Measurements from ENCODE around the gene SPTLC2. TPM values are rescaled to one million over a fixed set of nuclear protein-coding genes. Genes with fewer than 3 reads are reported as not detected.
A peak's percentile ranks its signal among the peaks of the same experiment; 100 is the strongest.
"Not testable (repeated sequence)": the region's sequence is repeated elsewhere in the genome, so short reads cannot be mapped to it uniquely, and the experiment has no call there.

SPTLC2 gene
- polyA plus RNA-seq, 12 donors = 16.9 to 32.0 (median 20.9) TPM; not detected in 1

DNA sequence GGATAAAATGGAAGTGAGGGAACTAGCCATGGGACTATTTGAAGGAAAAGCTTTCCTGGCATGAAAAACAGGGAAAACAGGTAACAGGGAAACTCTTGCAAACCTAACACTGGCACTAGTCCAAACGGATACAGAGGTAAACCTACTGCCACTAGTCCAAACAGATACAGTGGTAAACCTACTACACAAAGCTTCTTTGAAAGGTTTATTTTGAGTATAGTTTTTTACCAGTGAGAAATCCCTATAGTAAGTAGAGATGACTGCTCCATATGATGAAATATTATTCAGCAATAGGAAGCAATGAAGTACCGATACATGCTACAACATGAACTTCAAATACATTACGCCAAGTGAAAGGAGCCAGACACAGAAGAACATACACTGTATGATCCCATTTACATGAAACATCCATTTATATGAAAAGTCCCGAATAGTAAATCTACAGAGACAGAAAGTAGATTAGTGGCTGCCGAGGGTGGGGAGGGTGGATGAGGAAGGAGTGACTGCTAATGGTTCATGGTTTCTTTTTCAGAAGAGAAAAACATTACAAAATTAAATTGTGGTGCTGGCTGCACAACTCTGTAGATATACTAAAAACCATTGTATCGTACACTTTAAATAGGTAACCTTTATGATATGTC lies 25.5 kb downstream of the SPTLC2 start:
- no peak for DNase-seq

DNA sequence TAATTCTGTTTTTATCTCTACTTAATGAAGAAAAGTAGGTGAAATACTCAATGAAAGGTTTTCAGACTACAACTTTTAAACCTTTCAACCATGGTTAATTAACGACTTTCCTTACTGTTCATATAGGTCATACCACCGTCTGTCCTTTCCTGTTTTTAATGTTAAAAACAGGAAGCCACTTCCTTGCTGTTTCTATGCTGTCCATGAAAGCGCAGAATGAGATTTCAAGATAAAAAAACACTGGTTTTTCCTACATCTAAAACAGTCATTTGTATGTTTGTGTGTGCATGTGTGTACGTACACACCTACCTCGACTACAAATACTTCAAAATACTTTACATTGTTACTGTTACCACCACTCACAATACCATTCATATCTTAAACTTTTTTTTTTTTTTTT lies 27.3 kb downstream of the SPTLC2 start:
- no peak for DNase-seq

- DNase-seq = not testable (repeated sequence)
Observed at GRCh38 chr14:77588411-77589025, 27.9 kb downstream of the SPTLC2 start.

DNA sequence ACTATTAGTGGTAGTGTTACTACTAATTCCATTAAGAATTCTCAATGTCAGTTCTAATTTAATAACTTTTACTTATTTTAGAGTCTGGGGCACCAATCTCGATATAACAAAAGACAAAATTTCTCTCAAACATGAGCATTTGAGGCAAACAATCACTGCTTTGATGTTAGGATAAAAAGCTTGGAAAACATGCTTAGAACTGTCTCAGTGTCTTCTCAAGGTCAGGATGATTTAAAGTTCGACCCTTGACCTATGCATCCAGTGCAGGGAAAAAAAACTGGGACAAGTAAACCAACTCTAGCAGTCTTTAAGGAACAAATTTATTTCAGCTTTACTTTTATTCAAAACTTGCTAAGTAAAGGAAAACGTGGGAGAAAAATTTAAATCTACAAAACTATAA lies 31.1 kb downstream of the SPTLC2 start:
- DNase-seq = no peak

DNA sequence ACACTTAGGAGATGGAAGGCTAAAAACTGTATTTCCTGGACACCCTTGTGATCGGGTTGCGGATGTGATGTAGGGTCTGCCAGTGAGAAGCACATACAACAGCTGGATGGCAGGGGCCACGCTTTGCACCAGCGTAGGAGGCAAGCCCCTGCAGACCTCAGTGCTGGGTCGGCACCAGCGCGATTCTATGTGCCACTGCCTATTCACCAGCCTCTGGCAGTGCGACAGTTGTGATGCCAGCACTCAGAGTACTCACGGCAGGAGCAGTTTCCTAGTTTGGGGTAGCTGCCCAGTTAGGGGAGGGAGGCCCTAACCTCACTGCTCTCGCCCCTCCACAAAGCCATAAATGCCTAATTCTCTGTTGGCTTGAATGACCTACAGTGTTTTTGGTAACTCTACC lies 31.6 kb downstream of the SPTLC2 start:
- DNase-seq = no peak

DNA sequence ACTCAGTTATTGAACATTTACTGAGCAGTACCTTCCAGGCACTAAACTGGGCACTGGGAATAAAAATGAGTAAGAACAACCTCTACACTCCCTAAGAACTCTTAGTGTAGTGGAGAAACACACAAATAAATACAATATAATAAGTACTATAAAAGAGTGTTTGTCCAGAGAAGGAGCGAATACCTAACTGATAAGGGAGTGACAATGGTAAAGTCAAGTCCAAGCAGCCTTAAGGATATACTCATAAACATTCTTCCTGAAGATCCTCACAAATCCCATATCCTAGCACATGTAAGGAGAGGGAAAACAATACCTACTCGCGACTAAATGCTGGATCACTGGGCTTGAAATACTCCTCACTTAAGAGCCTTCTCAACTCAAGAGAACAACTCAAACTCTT lies 32.8 kb downstream of the SPTLC2 start:
- no peak for DNase-seq

GRCh38 chr14:77582511-77582910 lies 33.9 kb downstream of the SPTLC2 start:
- no peak for DNase-seq

DNA sequence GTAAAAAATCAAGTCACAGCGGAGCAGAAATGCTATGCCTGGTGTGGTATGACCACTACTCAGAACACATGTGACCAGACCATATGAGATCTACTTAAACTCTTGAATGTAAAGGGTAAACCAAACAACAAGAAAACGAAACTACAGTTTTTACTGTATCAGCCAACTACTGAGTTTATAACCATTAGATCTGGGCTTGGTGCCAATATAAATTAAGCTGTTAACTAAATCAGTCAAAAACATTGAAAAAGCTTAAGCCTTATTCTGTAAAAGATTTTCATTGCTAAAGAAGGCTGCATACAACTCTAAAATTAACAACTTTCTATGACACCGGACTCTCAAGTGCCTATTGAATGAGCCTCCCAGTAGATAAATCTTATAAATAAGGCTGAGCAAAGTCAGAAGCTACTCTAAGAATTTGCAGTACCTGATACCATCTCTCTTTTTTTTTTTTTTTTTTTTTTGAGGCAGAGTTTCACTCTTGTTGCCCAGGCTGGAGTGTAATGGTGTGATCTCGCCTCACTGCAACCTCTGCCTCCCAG lies 35.4 kb downstream of the SPTLC2 start:
- DNase-seq = peak; percentile 19

DNA sequence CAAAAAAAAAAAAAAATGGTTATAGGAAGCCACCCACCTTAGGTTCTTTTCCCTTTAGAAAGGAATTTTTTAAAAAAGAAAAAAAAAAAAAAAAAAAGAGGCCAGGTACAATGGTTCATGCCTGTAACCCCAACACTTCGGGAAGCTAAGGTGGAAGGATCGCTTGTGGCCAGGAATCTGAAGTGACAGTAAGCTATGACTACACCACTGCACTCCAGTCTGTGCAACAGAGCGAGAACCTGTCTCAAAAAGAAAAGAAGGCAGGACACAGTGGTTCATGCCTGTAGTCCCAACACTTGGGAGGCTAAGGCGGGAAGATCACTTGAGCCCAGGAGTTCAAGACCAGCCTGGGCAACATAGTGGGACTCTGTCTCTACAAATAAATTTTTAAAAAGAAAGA lies 36.0 kb downstream of the SPTLC2 start:
- no peak for DNase-seq

DNA sequence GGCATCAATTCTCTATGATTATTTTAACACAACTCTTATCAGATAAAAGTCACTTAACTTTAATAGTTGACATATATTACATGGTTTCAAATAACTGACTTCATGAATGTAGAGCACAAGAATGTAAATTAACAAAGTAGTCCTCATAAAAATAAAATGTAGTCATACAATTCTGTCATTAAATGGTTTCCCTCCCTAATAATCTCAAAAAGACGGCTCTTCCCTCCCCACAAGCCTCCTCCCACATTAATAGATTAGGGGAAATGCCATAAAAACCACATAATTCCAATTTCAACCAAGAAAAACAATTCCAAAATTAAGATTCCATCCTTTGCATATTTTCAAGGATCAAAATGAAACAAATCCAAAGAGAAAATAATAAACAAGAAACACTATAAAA lies 36.7 kb downstream of the SPTLC2 start:
- DNase-seq = no peak

- no peak for DNase-seq
Observed at GRCh38 chr14:77579065-77579464, 37.4 kb downstream of the SPTLC2 start.

GRCh38 chr14:77574446-77575115 lies 41.9 kb downstream of the SPTLC2 start:
- DNase-seq = no peak

- DNase-seq = no peak
Observed at GRCh38 chr14:77573964-77574363, 42.5 kb downstream of the SPTLC2 start.

DNA sequence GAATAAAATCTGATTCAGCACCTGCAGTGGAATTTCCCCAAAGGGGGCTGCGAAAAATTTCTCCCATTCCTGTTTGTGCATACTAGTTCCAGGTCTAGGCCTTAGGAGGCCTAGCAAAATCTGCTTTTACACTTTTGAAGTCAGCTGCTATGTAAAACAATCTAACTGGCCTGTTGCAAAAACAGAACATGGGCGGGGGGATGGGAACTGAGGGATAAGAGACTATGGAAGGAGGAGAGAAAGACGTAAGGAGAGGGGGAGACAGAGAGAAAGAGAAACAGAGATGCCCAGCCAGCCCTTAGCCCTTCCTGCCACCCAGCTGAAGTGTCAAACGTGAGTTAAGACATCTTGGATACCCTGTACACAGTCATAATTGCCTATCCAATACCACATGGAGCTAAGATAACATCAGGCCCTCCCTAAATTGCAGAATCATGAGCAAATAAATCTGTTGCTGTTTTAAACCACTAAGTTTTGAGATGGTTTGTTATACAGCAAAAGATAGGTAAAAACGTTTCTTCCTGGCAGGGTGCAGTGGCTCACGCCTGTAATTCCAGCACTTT lies 45.6 kb downstream of the SPTLC2 start:
- no peak for DNase-seq

- DNase-seq = no peak
Observed at GRCh38 chr14:77565994-77566305, 50.5 kb downstream of the SPTLC2 start.

DNA sequence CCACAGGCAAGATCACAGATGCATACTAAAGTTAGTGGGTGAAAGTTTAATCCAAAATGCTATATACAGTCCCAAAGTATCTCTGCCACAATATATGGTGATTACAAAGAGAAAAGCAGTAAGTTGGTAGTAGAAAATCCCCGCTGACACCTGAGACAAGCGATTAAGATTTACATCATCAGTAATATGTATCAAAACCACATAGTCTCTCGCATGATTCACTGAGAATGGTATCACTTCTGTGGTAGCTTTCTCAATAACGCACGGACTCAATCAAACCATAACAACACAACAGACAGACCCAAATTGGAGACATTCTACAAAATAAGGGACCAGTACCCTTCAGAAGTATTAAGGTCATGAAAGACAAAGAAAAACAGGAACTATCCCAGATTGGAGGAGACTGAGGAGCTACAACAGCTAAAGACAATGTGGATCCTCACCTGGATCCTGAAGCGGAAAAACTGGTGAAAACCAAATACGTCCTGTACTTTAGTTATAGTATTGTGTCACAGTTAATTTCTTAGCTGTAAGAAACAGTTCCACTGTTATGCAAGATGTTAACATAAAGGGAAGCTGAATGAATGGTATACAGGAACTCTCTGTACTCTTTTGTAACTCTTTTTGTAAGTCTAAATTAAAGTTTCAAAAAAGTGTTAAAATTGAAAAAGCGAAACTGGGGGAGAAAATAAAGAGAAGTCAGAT lies 51.0 kb downstream of the SPTLC2 start:
- DNase-seq = no peak

GRCh38 chr14:77562681-77563080 lies 53.8 kb downstream of the SPTLC2 start:
- no peak for DNase-seq

DNA sequence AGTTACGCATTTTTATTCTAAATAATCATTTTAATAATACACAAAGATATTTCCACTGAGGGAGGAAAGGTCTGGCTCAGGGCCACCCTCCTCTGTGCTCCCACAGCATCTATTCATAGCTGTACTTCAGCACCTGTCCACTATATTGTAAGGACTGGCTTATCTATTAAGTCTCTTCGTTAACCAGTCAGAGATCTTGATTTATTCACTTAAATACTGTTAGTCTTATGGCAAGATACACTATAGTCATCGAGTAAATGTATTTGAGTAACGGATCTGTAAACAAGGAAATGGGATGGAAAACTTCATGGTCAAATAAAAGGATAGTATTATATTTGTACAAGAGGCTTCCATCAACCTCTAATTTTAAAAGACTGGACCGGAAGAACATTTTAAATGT lies 54.6 kb downstream of the SPTLC2 start:
- no peak for DNase-seq

- no peak for DNase-seq
Observed at GRCh38 chr14:77559381-77559780, 57.1 kb downstream of the SPTLC2 start.

DNA sequence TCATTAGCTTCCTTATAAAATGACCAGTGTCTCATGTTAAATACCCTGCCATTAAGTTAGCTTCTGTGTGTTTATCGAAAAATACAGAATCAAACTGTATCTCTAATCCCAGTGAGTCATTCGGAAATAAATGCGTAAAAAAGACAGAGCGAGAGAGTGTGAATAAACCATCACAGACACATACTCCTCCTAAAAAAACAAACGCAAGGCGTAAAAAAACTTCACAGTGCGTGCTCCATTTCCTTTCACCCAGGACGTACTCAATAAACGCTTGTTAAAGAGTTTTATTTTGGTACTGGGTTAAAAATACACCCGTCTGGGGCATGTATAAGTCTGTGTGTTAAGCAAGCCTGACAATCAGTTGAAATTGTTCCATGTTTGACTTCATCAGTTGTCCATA lies 59.0 kb downstream of the SPTLC2 start:
- no peak for DNase-seq

DNA sequence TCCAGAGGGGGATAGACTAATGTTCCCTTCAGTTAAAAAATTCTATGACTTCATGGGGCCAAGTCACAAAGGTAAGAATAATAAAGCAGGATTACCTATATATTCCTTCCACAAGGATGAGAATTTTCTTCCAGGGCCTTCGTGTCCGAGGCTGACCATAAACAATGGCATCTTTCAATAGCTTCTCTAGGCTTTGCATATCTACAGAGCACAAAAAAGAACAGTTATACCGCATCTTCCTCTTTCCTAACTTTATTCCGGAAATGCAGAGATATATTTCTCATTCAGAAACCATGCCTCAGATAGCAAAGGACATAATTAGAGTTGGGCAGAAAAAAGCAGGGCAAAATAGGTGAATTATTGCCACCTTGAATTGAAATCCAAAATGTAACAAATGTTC lies 59.5 kb downstream of the SPTLC2 start:
- DNase-seq = no peak

All from muscle of arm (tissue), 12 donors.